GM15510 (cell line): ENCODE results near the gene TSHZ1.

ENCODE experiments used
- POLR2A ChIP-seq: IDR thresholded peaks from 3 replicates; pipeline ENCODE4 v1.6.1; 2011; ENCODE audit warnings: borderline replicate concordance; ENCODE audit not compliant: insufficient read length; ENCODE audit errors: extremely low read depth

The TSHZ1 gene

GRCh38 chr18:75257605-75258004 lies 47.0 kb downstream of the TSHZ1 start:
- TF ChIP-seq POLR2A, result no peak

GRCh38 chr18:75261430-75262223 lies 51.0 kb downstream of the TSHZ1 start:
- no peak for TF ChIP-seq POLR2A

GRCh38 chr18:75262511-75262910 lies 51.9 kb downstream of the TSHZ1 start:
- TF ChIP-seq POLR2A, result no peak

GRCh38 chr18:75264195-75264594 lies 53.6 kb downstream of the TSHZ1 start:
- no peak for TF ChIP-seq POLR2A

- no peak for TF ChIP-seq POLR2A
These were observed 54.5 kb downstream of the TSHZ1 start for GRCh38 chr18:75264926-75265597.

- no peak for TF ChIP-seq POLR2A
These were observed 55.3 kb downstream of the TSHZ1 start for GRCh38 chr18:75265872-75266271.

- no peak for TF ChIP-seq POLR2A
These were observed 57.2 kb downstream of the TSHZ1 start for GRCh38 chr18:75267643-75268363.

- TF ChIP-seq POLR2A, result no peak
These were observed 57.7 kb downstream of the TSHZ1 start for GRCh38 chr18:75268364-75268646.

GRCh38 chr18:75269124-75269680 lies 58.6 kb downstream of the TSHZ1 start:
- TF ChIP-seq POLR2A, result no peak

- no peak for TF ChIP-seq POLR2A
These were observed 59.1 kb downstream of the TSHZ1 start for GRCh38 chr18:75269696-75270095.

- TF ChIP-seq POLR2A, result no peak
These were observed 61.4 kb downstream of the TSHZ1 start for GRCh38 chr18:75271952-75272351.

GRCh38 chr18:75273817-75274216 lies 63.2 kb downstream of the TSHZ1 start:
- no peak for TF ChIP-seq POLR2A

- no peak for TF ChIP-seq POLR2A
These were observed 64.6 kb downstream of the TSHZ1 start for GRCh38 chr18:75275226-75275625.

GRCh38 chr18:75276818-75277609 lies 66.4 kb downstream of the TSHZ1 start:
- no peak for TF ChIP-seq POLR2A

GRCh38 chr18:75277610-75277928 lies 67.0 kb downstream of the TSHZ1 start:
- TF ChIP-seq POLR2A, result no peak
